ENCODE results near the gene POC1B. TPM values are rescaled to one million over a fixed set of nuclear protein-coding genes. Genes with fewer than 3 reads are reported as not detected.

Gene POC1B
- total RNA-seq, 1 experiment from 2014 or later: 25.0 TPM

- H3K9me3 ChIP-seq (ENCODE audit: low read length): no peaks in the 10 kb centered on the region
- no peaks in the 10 kb centered on the region for H3F3A ChIP-seq (ENCODE audit: low read length, unreplicated experiment)
- no TSS peak for BruUV-seq (replicated peaks)
- H3K4me1 ChIP-seq (ENCODE audit: insufficient read depth, low read length): peaks cover 28% of the 10 kb centered on the region
- no peak for DNase-seq
- TF ChIP-seq CTCF (conservative IDR thresholded peaks at IDR 0.05; ENCODE audit: low read depth, low read length) (no peak), EZH2 (IDR thresholded peaks at IDR 0.05; ENCODE audit: low read length, unreplicated experiment) (no peak), EZH2phosphoT487 (IDR thresholded peaks at IDR 0.05; ENCODE audit: borderline replicate concordance, low read length) (no peak)
- H3K9ac ChIP-seq (ENCODE audit: low read length): no peak overlapping the region
- H3K4me3 ChIP-seq (ENCODE audit: low read length): no peak overlapping the region
- H3K4me2 ChIP-seq (ENCODE audit: low read length): peak overlapping the region; percentile 32; the same call in 1 of the 2 replicates
- H3K36me3 ChIP-seq (ENCODE audit: low read depth, low read length): no peaks in the 10 kb centered on the region; the same call in 1 of the 2 replicates
- intact Hi-C loops (cut with micrococcal nuclease): loop anchor here (5.0 kb wide), 1 partner anchor 46 kb away; no protein-coding TSS in a partner anchor
- no peaks in the 10 kb centered on the region for H3K9me2 ChIP-seq (replicated peaks; ENCODE audit: low read length)
- H4K20me1 ChIP-seq (ENCODE audit: low read length): no peaks in the 10 kb centered on the region
- no peak for ATAC-seq
- H3K79me2 ChIP-seq (ENCODE audit: low read length): no peaks in the 10 kb centered on the region
- peak overlapping the region; percentile 56 for H3K27ac ChIP-seq (ENCODE audit: low read length)
- ChIA-PET POLR2A (ENCODE audit: unreplicated experiment) (interaction anchor here (1.1 kb wide), 1 partner anchor 66 kb away, joined by 4 read pairs; the partner anchor contains the start of gene DUSP6), CTCF (no interaction called here)
- H2AFZ ChIP-seq (ENCODE audit: low read length): no peak overlapping the region
- no peaks in the 10 kb centered on the region for H3K27me3 ChIP-seq (ENCODE audit: low read length)
Observed at GRCh38 chr12:89418228-89418910, 107.5 kb downstream of the POC1B start.

GRCh38 chr12:89417246-89417977, 108.4 kb downstream of the POC1B start:
- ChIA-PET CTCF (no interaction called here), POLR2A (ENCODE audit: unreplicated experiment) (interaction anchor here (1.1 kb wide), 1 partner anchor 65 kb away, joined by 4 read pairs; the partner anchor contains the start of gene DUSP6)
- H3K9me2 ChIP-seq (replicated peaks; ENCODE audit: low read length): no peaks in the 10 kb centered on the region
- H3K4me3 ChIP-seq (ENCODE audit: low read length): no peak overlapping the region
- H3K9me3 ChIP-seq (ENCODE audit: low read length): no peaks in the 10 kb centered on the region
- no peak overlapping the region for H2AFZ ChIP-seq (ENCODE audit: low read length)
- TF ChIP-seq EZH2phosphoT487 (IDR thresholded peaks at IDR 0.05; ENCODE audit: borderline replicate concordance, low read length) (no peak), EZH2 (IDR thresholded peaks at IDR 0.05; ENCODE audit: low read length, unreplicated experiment) (no peak), CTCF (conservative IDR thresholded peaks at IDR 0.05; ENCODE audit: low read depth, low read length) (no peak)
- H4K20me1 ChIP-seq (ENCODE audit: low read length): no peaks in the 10 kb centered on the region
- 0 out of 2 replicates have a peak overlapping the region, but pooled peaks have one; percentile 6 for H3K9ac ChIP-seq (ENCODE audit: low read length)
- intact Hi-C loops (cut with micrococcal nuclease): loop anchor here (2.0 to 5.0 kb wide), 2 partner anchors 45 to 65 kb away; partner anchors contain the start of gene DUSP6
- ATAC-seq (peak; percentile 94), DNase-seq (peak; percentile 87)
- no peaks in the 10 kb centered on the region for H3F3A ChIP-seq (ENCODE audit: low read length, unreplicated experiment)
- H3K4me2 ChIP-seq (ENCODE audit: low read length): peak overlapping the region; percentile 32
- H3K36me3 ChIP-seq (ENCODE audit: low read depth, low read length): no peaks in the 10 kb centered on the region; the same call in 1 of the 2 replicates
- H3K4me1 ChIP-seq (ENCODE audit: insufficient read depth, low read length): peaks cover 28% of the 10 kb centered on the region
- peak overlapping the region; percentile 56 for H3K27ac ChIP-seq (ENCODE audit: low read length)
- TSS peak; percentile 46 for BruUV-seq (replicated peaks)
- H3K79me2 ChIP-seq (ENCODE audit: low read length): no peaks in the 10 kb centered on the region
- no peaks in the 10 kb centered on the region for H3K27me3 ChIP-seq (ENCODE audit: low read length)

Measured in PC-3 (cell line).